ENCODE data around the gene HHAT. TPM values are rescaled to one million over a fixed set of nuclear protein-coding genes. Genes with fewer than 3 reads are reported as not detected.

HHAT gene
- total RNA-seq, 2 experiments from 2014 or later: 3.6 to 3.9 TPM

- CTCF ChIA-PET: no interaction called here
- Mint-ChIP-seq H3K4me1 (ENCODE audit: low read depth) (no peaks in the 10 kb centered on the region), H3K27me3 (ENCODE audit: low read depth) (no peaks in the 10 kb centered on the region), H3K4me3 (no peak overlapping the region), H3K27ac (no peak overlapping the region), H3K9me3 (no peaks in the 10 kb centered on the region), H3K36me3 (ENCODE audit: low read depth) (peaks cover 1% of the 10 kb centered on the region)
- DNase-seq: no peak
- intact Hi-C loops (cut with micrococcal nuclease): no loop called here
Measured at GRCh38 chr1:210600421-210601159, 271.9 kb downstream of the HHAT start.

- CTCF ChIA-PET: no interaction called here
- no peak for DNase-seq
- intact Hi-C loops (cut with micrococcal nuclease): no loop called here
- H3K27ac Mint-ChIP-seq: no peak overlapping the region
- H3K9me3 Mint-ChIP-seq: peaks cover 8% of the 10 kb centered on the region
- H3K4me3 Mint-ChIP-seq: no peak overlapping the region
- no peaks in the 10 kb centered on the region for H3K4me1 Mint-ChIP-seq (ENCODE audit: low read depth)
- H3K27me3 Mint-ChIP-seq (ENCODE audit: low read depth): no peaks in the 10 kb centered on the region
- peaks cover 2% of the 10 kb centered on the region for H3K36me3 Mint-ChIP-seq (ENCODE audit: low read depth)
Measured at GRCh38 chr1:210603123-210603522, 274.4 kb downstream of the HHAT start.

GRCh38 chr1:210605099-210605498 lies 276.4 kb downstream of the HHAT start:
- Mint-ChIP-seq H3K27me3 (ENCODE audit: low read depth) (no peaks in the 10 kb centered on the region), H3K4me1 (ENCODE audit: low read depth) (no peaks in the 10 kb centered on the region), H3K36me3 (ENCODE audit: low read depth) (peaks cover 2% of the 10 kb centered on the region), H3K9me3 (peaks cover 8% of the 10 kb centered on the region), H3K27ac (no peak overlapping the region), H3K4me3 (no peak overlapping the region)
- CTCF ChIA-PET: no interaction called here
- intact Hi-C loops (cut with micrococcal nuclease): no loop called here
- DNase-seq: no peak

- H3K9me3 Mint-ChIP-seq: peaks cover 8% of the 10 kb centered on the region
- DNase-seq: no peak
- H3K36me3 Mint-ChIP-seq (ENCODE audit: low read depth): peaks cover 2% of the 10 kb centered on the region
- H3K4me1 Mint-ChIP-seq (ENCODE audit: low read depth): no peaks in the 10 kb centered on the region
- CTCF ChIA-PET: no interaction called here
- H3K27me3 Mint-ChIP-seq (ENCODE audit: low read depth): no peaks in the 10 kb centered on the region
- intact Hi-C loops (cut with micrococcal nuclease): no loop called here
- no peak overlapping the region for H3K27ac Mint-ChIP-seq
- no peak overlapping the region for H3K4me3 Mint-ChIP-seq
Measured at GRCh38 chr1:210607361-210607760, 278.7 kb downstream of the HHAT start.

- no peak for DNase-seq
Measured at GRCh38 chr1:210608767-210609166, 280.1 kb downstream of the HHAT start.

GRCh38 chr1:210616356-210616755 lies 287.7 kb downstream of the HHAT start:
- no peak for DNase-seq
- Mint-ChIP-seq H3K4me3 (no peak overlapping the region), H3K27me3 (ENCODE audit: low read depth) (peaks cover 3% of the 10 kb centered on the region), H3K27ac (no peak overlapping the region), H3K36me3 (ENCODE audit: low read depth) (no peaks in the 10 kb centered on the region), H3K9me3 (peaks cover 2% of the 10 kb centered on the region), H3K4me1 (ENCODE audit: low read depth) (no peaks in the 10 kb centered on the region)
- CTCF ChIA-PET: no interaction called here
- intact Hi-C loops (cut with micrococcal nuclease): no loop called here

More at GRCh38 chr1:210608767-210609166, 280.1 kb downstream of the HHAT start:
- no peaks in the 10 kb centered on the region for H3K4me1 Mint-ChIP-seq (ENCODE audit: low read depth)
- H3K27me3 Mint-ChIP-seq (ENCODE audit: low read depth): no peaks in the 10 kb centered on the region
- H3K27ac Mint-ChIP-seq: no peak overlapping the region
- peaks cover 8% of the 10 kb centered on the region for H3K9me3 Mint-ChIP-seq
- H3K4me3 Mint-ChIP-seq: no peak overlapping the region
- H3K36me3 Mint-ChIP-seq (ENCODE audit: low read depth): peaks cover 2% of the 10 kb centered on the region
- CTCF ChIA-PET: no interaction called here
- intact Hi-C loops (cut with micrococcal nuclease): no loop called here

- intact Hi-C loops (cut with micrococcal nuclease): no loop called here
- Mint-ChIP-seq H3K27ac (no peak overlapping the region), H3K27me3 (ENCODE audit: low read depth) (peaks cover 3% of the 10 kb centered on the region), H3K36me3 (ENCODE audit: low read depth) (no peaks in the 10 kb centered on the region), H3K9me3 (peaks cover 2% of the 10 kb centered on the region), H3K4me3 (no peak overlapping the region), H3K4me1 (ENCODE audit: low read depth) (no peaks in the 10 kb centered on the region)
- CTCF ChIA-PET: no interaction called here
- DNase-seq: no peak
Measured at GRCh38 chr1:210617293-210617692, 288.6 kb downstream of the HHAT start.

- H3K36me3 Mint-ChIP-seq (ENCODE audit: low read depth): no peaks in the 10 kb centered on the region
- no peak overlapping the region for H3K27ac Mint-ChIP-seq
- CTCF ChIA-PET: no interaction called here
- no peak for DNase-seq
- H3K9me3 Mint-ChIP-seq: peaks cover 2% of the 10 kb centered on the region
- no peak overlapping the region for H3K4me3 Mint-ChIP-seq
- intact Hi-C loops (cut with micrococcal nuclease): no loop called here
- H3K4me1 Mint-ChIP-seq (ENCODE audit: low read depth): no peaks in the 10 kb centered on the region
- peaks cover 3% of the 10 kb centered on the region for H3K27me3 Mint-ChIP-seq (ENCODE audit: low read depth)
Measured at GRCh38 chr1:210618369-210618768, 289.7 kb downstream of the HHAT start.

GRCh38 chr1:210620867-210621488 lies 292.3 kb downstream of the HHAT start:
- Mint-ChIP-seq H3K9me3 (no peaks in the 10 kb centered on the region), H3K4me1 (ENCODE audit: low read depth) (no peaks in the 10 kb centered on the region), H3K4me3 (no peak overlapping the region), H3K27ac (no peak overlapping the region), H3K36me3 (ENCODE audit: low read depth) (no peaks in the 10 kb centered on the region), H3K27me3 (ENCODE audit: low read depth) (no peaks in the 10 kb centered on the region)
- intact Hi-C loops (cut with micrococcal nuclease): no loop called here
- no peak for DNase-seq
- CTCF ChIA-PET: no interaction called here

GRCh38 chr1:210621712-210622111 lies 293.0 kb downstream of the HHAT start:
- no peaks in the 10 kb centered on the region for H3K9me3 Mint-ChIP-seq
- CTCF ChIA-PET: no interaction called here
- no peak for DNase-seq
- intact Hi-C loops (cut with micrococcal nuclease): no loop called here
- H3K27ac Mint-ChIP-seq: no peak overlapping the region
- H3K36me3 Mint-ChIP-seq (ENCODE audit: low read depth): no peaks in the 10 kb centered on the region
- no peaks in the 10 kb centered on the region for H3K27me3 Mint-ChIP-seq (ENCODE audit: low read depth)
- no peaks in the 10 kb centered on the region for H3K4me1 Mint-ChIP-seq (ENCODE audit: low read depth)
- no peak overlapping the region for H3K4me3 Mint-ChIP-seq

GRCh38 chr1:210624722-210625121 lies 296.0 kb downstream of the HHAT start:
- H3K4me1 Mint-ChIP-seq (ENCODE audit: low read depth): no peaks in the 10 kb centered on the region
- no peak overlapping the region for H3K4me3 Mint-ChIP-seq
- H3K27ac Mint-ChIP-seq: no peak overlapping the region
- no peak for DNase-seq
- H3K36me3 Mint-ChIP-seq (ENCODE audit: low read depth): no peaks in the 10 kb centered on the region
- intact Hi-C loops (cut with micrococcal nuclease): no loop called here
- no peaks in the 10 kb centered on the region for H3K27me3 Mint-ChIP-seq (ENCODE audit: low read depth)
- CTCF ChIA-PET: no interaction called here
- H3K9me3 Mint-ChIP-seq: no peaks in the 10 kb centered on the region

- Mint-ChIP-seq H3K4me1 (ENCODE audit: low read depth) (no peaks in the 10 kb centered on the region), H3K36me3 (ENCODE audit: low read depth) (no peaks in the 10 kb centered on the region), H3K4me3 (no peak overlapping the region), H3K27me3 (ENCODE audit: low read depth) (no peaks in the 10 kb centered on the region), H3K9me3 (no peaks in the 10 kb centered on the region), H3K27ac (no peak overlapping the region)
- CTCF ChIA-PET: interaction anchor here (0.6 kb wide), 1 partner anchor 1068 kb away, joined by 3 read pairs; no protein-coding TSS in a partner anchor
- intact Hi-C loops (cut with micrococcal nuclease): no loop called here
- no peak for DNase-seq
Measured at GRCh38 chr1:210625715-210626114, 297.0 kb downstream of the HHAT start.

GRCh38 chr1:210626341-210626740 lies 297.6 kb downstream of the HHAT start:
- no peak overlapping the region for H3K4me3 Mint-ChIP-seq
- H3K27ac Mint-ChIP-seq: no peak overlapping the region
- H3K9me3 Mint-ChIP-seq: no peaks in the 10 kb centered on the region
- H3K36me3 Mint-ChIP-seq (ENCODE audit: low read depth): no peaks in the 10 kb centered on the region
- H3K4me1 Mint-ChIP-seq (ENCODE audit: low read depth): no peaks in the 10 kb centered on the region
- intact Hi-C loops (cut with micrococcal nuclease): no loop called here
- CTCF ChIA-PET: no interaction called here
- no peak for DNase-seq
- no peaks in the 10 kb centered on the region for H3K27me3 Mint-ChIP-seq (ENCODE audit: low read depth)
